ENCODE data around the gene GUCY1A1. TPM values are rescaled to one million over a fixed set of nuclear protein-coding genes. Genes with fewer than 3 reads are reported as not detected.

GUCY1A1 gene
- total RNA-seq, 1 experiment from 2014 or later: not detected

- no peaks in the 10 kb centered on the region for H3K9me3 ChIP-seq (replicated peaks)
- no peaks in the 10 kb centered on the region for H3K27me3 ChIP-seq (replicated peaks)
- H3K4me3 ChIP-seq: no peak overlapping the region
- H3K36me3 ChIP-seq: no peaks in the 10 kb centered on the region
- DNase-seq (ENCODE audit: low read depth in 1 of 2, low spot score in 2 of 2): no peak
- no peaks in the 10 kb centered on the region for H3K4me1 ChIP-seq (replicated peaks)
- no peak overlapping the region for H3K27ac ChIP-seq
These were observed 43.3 kb downstream of the GUCY1A1 start for GRCh38 chr4:155709918-155710317.

GRCh38 chr4:155711556-155711955 lies 44.9 kb downstream of the GUCY1A1 start:
- no peak overlapping the region for H3K4me3 ChIP-seq
- H3K9me3 ChIP-seq (replicated peaks): no peaks in the 10 kb centered on the region
- no peak overlapping the region for H3K27ac ChIP-seq
- no peaks in the 10 kb centered on the region for H3K27me3 ChIP-seq (replicated peaks)
- DNase-seq (ENCODE audit: low read depth in 1 of 2, low spot score in 2 of 2): no peak
- H3K4me1 ChIP-seq (replicated peaks): no peaks in the 10 kb centered on the region
- no peaks in the 10 kb centered on the region for H3K36me3 ChIP-seq

GRCh38 chr4:155712846-155713245 lies 46.2 kb downstream of the GUCY1A1 start:
- Histone ChIP-seq H3K36me3 (no peaks in the 10 kb centered on the region), H3K4me3 (no peak overlapping the region), H3K4me1 (replicated peaks) (no peaks in the 10 kb centered on the region), H3K27me3 (replicated peaks) (no peaks in the 10 kb centered on the region), H3K9me3 (replicated peaks) (no peaks in the 10 kb centered on the region), H3K27ac (no peak overlapping the region)
- DNase-seq (ENCODE audit: low read depth in 1 of 2, low spot score in 2 of 2): no peak

GRCh38 chr4:155713911-155714310 lies 47.3 kb downstream of the GUCY1A1 start:
- no peak for DNase-seq (ENCODE audit: low read depth in 1 of 2, low spot score in 2 of 2)

GRCh38 chr4:155722336-155722735 lies 55.7 kb downstream of the GUCY1A1 start:
- H3K36me3 ChIP-seq: no peaks in the 10 kb centered on the region
- no peak overlapping the region for H3K27ac ChIP-seq
- no peak overlapping the region for H3K4me3 ChIP-seq
- no peak for DNase-seq (ENCODE audit: low read depth in 1 of 2, low spot score in 2 of 2)
- H3K9me3 ChIP-seq (replicated peaks): no peaks in the 10 kb centered on the region
- H3K4me1 ChIP-seq (replicated peaks): no peaks in the 10 kb centered on the region
- no peaks in the 10 kb centered on the region for H3K27me3 ChIP-seq (replicated peaks)

More at GRCh38 chr4:155713911-155714310, 47.3 kb downstream of the GUCY1A1 start:
- Histone ChIP-seq H3K4me3 (no peak overlapping the region), H3K4me1 (replicated peaks) (no peaks in the 10 kb centered on the region), H3K9me3 (replicated peaks) (no peaks in the 10 kb centered on the region), H3K36me3 (no peaks in the 10 kb centered on the region), H3K27me3 (replicated peaks) (no peaks in the 10 kb centered on the region), H3K27ac (no peak overlapping the region)

GRCh38 chr4:155722816-155723499 lies 56.3 kb downstream of the GUCY1A1 start:
- H3K4me3 ChIP-seq: no peak overlapping the region
- H3K4me1 ChIP-seq (replicated peaks): no peaks in the 10 kb centered on the region
- no peaks in the 10 kb centered on the region for H3K27me3 ChIP-seq (replicated peaks)
- no peak overlapping the region for H3K27ac ChIP-seq
- no peaks in the 10 kb centered on the region for H3K9me3 ChIP-seq (replicated peaks)
- no peak for DNase-seq (ENCODE audit: low read depth in 1 of 2, low spot score in 2 of 2)
- no peaks in the 10 kb centered on the region for H3K36me3 ChIP-seq

GRCh38 chr4:155724731-155725130 lies 58.1 kb downstream of the GUCY1A1 start:
- DNase-seq (ENCODE audit: low read depth in 1 of 2, low spot score in 2 of 2): no peak
- no peaks in the 10 kb centered on the region for H3K27me3 ChIP-seq (replicated peaks)
- H3K27ac ChIP-seq: no peak overlapping the region
- no peak overlapping the region for H3K4me3 ChIP-seq
- no peaks in the 10 kb centered on the region for H3K9me3 ChIP-seq (replicated peaks)
- no peaks in the 10 kb centered on the region for H3K4me1 ChIP-seq (replicated peaks)
- no peaks in the 10 kb centered on the region for H3K36me3 ChIP-seq

- H3K9me3 ChIP-seq (replicated peaks): no peaks in the 10 kb centered on the region
- H3K4me3 ChIP-seq: no peak overlapping the region
- no peaks in the 10 kb centered on the region for H3K36me3 ChIP-seq
- H3K27ac ChIP-seq: no peak overlapping the region
- DNase-seq (ENCODE audit: low read depth in 1 of 2, low spot score in 2 of 2): no peak
- no peaks in the 10 kb centered on the region for H3K27me3 ChIP-seq (replicated peaks)
- no peaks in the 10 kb centered on the region for H3K4me1 ChIP-seq (replicated peaks)
These were observed 67.4 kb downstream of the GUCY1A1 start for GRCh38 chr4:155734065-155734464.

- Histone ChIP-seq H3K27me3 (replicated peaks) (no peaks in the 10 kb centered on the region), H3K4me3 (no peak overlapping the region), H3K27ac (no peak overlapping the region), H3K36me3 (no peaks in the 10 kb centered on the region), H3K4me1 (replicated peaks) (no peaks in the 10 kb centered on the region), H3K9me3 (replicated peaks) (no peaks in the 10 kb centered on the region)
- no peak for DNase-seq (ENCODE audit: low read depth in 1 of 2, low spot score in 2 of 2)
These were observed 68.3 kb downstream of the GUCY1A1 start for GRCh38 chr4:155734951-155735350.

- no peaks in the 10 kb centered on the region for H3K4me1 ChIP-seq (replicated peaks)
- no peak for DNase-seq (ENCODE audit: low read depth in 1 of 2, low spot score in 2 of 2)
- no peaks in the 10 kb centered on the region for H3K27me3 ChIP-seq (replicated peaks)
These were observed 68.8 kb downstream of the GUCY1A1 start for GRCh38 chr4:155735496-155735895.

GRCh38 chr4:155738548-155738947 lies 71.9 kb downstream of the GUCY1A1 start:
- H3K9me3 ChIP-seq (replicated peaks): no peaks in the 10 kb centered on the region; the same call in 1 of the 2 replicates
- DNase-seq (ENCODE audit: low read depth in 1 of 2, low spot score in 2 of 2): no peak
- no peaks in the 10 kb centered on the region for H3K36me3 ChIP-seq
- no peak overlapping the region for H3K4me3 ChIP-seq
- no peak overlapping the region for H3K27ac ChIP-seq
- no peaks in the 10 kb centered on the region for H3K27me3 ChIP-seq (replicated peaks)
- no peaks in the 10 kb centered on the region for H3K4me1 ChIP-seq (replicated peaks)

More at GRCh38 chr4:155735496-155735895, 68.8 kb downstream of the GUCY1A1 start:
- Histone ChIP-seq H3K27ac (no peak overlapping the region), H3K4me3 (no peak overlapping the region), H3K9me3 (replicated peaks) (no peaks in the 10 kb centered on the region), H3K36me3 (no peaks in the 10 kb centered on the region)

- Histone ChIP-seq H3K27ac (no peak overlapping the region), H3K9me3 (replicated peaks) (no peaks in the 10 kb centered on the region; the same call in 1 of the 2 replicates), H3K4me3 (no peak overlapping the region), H3K27me3 (replicated peaks) (no peaks in the 10 kb centered on the region), H3K36me3 (no peaks in the 10 kb centered on the region), H3K4me1 (replicated peaks) (no peaks in the 10 kb centered on the region)
- no peak for DNase-seq (ENCODE audit: low read depth in 1 of 2, low spot score in 2 of 2)
These were observed 74.9 kb downstream of the GUCY1A1 start for GRCh38 chr4:155741546-155741945.

- Histone ChIP-seq H3K36me3 (no peaks in the 10 kb centered on the region), H3K27me3 (replicated peaks) (no peaks in the 10 kb centered on the region), H3K4me3 (no peak overlapping the region), H3K27ac (no peak overlapping the region), H3K9me3 (replicated peaks) (no peaks in the 10 kb centered on the region; the same call in 1 of the 2 replicates), H3K4me1 (replicated peaks) (no peaks in the 10 kb centered on the region)
- DNase-seq (ENCODE audit: low read depth in 1 of 2, low spot score in 2 of 2): no peak
These were observed 75.8 kb downstream of the GUCY1A1 start for GRCh38 chr4:155742310-155743015.

GRCh38 chr4:155745984-155746383 lies 79.3 kb downstream of the GUCY1A1 start:
- no peak overlapping the region for H3K27ac ChIP-seq
- H3K4me1 ChIP-seq (replicated peaks): no peaks in the 10 kb centered on the region
- no peak for DNase-seq (ENCODE audit: low read depth in 1 of 2, low spot score in 2 of 2)
- H3K36me3 ChIP-seq: no peaks in the 10 kb centered on the region
- no peaks in the 10 kb centered on the region for H3K27me3 ChIP-seq (replicated peaks)
- no peaks in the 10 kb centered on the region; the same call in 1 of the 2 replicates for H3K9me3 ChIP-seq (replicated peaks)
- H3K4me3 ChIP-seq: no peak overlapping the region
